ENCODE measurements around the gene VSNL1.

VSNL1 gene

DNA sequence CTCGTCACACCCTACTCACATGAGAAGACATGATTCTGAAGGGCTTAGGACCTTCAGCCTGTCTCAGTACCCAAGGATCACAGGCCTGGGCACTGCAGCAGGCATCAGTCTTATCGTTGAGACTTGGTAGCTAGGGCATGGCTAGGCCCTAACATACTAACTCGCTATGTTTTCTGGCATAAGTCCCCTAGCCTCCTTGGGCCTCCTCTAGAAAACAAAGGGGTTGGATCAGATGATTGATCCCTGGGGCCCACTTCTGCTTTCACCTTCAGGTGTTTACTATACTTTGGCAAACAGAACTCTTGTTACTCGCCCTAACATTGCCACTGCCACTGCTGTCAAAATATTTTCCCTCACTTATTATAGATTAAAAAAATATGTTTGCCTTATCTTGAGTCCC is 44.2 kb downstream of the VSNL1 start:
- DNase-seq, result no peak

GRCh38 chr2:17587469-17587868 is 47.0 kb downstream of the VSNL1 start:
- no peak for DNase-seq

DNA sequence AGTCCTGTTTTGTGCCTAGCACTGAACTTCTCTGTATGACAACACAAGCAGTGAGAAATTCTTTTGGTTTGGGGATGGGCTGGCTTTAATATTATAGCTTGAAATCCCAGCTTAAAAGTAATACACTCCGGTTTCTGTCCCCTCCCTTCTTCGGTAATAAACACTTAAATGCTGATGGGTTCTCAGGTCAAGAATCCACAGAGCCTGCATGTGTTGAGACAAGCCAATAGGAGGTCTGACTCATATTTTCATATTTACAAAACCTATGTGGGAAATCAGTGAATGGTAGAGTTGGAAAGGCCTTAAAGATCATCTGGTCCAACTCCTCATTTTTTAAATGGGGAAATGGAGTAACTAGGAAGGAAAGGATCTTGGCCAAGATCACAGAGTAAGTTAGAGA is 47.5 kb downstream of the VSNL1 start:
- no peak for DNase-seq

DNA sequence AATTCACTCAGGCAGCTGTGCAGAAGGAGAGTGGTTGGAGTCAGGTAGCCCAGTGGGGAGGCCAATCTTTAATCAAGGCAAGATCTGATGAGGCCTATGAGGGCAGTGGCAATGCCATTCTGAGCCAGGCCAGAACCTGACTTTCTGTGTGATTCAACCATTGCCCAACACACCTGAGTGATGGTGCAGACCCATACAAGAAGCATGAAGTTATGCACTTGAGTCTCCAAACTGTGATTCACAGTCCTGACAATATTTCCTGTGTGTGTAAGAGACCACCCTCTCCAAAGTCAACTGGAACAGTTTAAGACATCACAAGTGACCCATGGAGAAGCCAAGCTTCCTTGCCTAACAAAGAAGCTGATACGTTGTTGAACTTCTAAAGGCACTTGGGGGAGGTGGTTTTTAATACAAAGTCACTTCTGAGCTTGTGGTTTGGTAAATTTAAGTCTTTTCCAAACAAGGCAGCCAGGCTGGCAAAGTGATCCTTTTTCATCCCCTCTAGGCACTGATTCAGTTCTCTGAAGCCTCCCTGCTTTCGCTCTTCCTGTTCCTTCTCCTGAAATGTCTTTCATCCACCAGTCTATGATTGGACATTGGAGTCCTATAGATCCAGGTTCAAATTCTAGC is 49.0 kb downstream of the VSNL1 start:
- DNase-seq, result no peak

GRCh38 chr2:17590342-17590911 is 49.9 kb downstream of the VSNL1 start:
- no peak for DNase-seq

GRCh38 chr2:17591846-17592245 is 51.4 kb downstream of the VSNL1 start:
- DNase-seq, result no peak

DNA sequence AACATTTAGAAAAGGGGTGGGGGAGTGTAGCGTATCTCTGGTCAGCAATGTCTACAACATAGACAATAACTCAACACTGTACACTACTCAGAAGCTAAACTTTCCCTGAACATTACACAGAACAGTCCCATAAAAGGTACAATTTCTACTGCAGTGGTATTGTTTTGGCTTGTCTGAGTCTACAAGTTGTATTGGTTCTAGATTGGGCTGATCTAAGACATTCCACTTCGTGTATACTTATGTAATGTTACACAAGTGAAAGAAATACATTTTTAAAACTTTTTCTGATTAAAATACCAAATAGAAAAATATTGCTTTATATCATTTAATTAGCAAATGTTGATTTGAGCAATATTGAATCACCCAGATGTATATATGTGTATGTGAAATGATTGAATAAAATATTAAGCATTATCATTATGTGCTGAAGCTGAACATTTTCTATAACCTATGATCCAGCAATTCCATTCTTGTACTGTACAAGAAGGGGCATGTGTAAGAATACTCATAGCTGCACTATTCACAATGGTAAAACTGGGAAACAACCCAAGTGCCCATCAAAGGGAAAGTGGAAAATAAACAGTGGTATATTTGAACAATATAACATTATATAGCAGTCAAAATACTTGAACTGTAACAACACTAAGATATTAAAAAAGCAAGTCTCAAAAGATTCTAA is 52.4 kb downstream of the VSNL1 start:
- DNase-seq, result no peak

- no peak for DNase-seq
Measured at GRCh38 chr2:17593445-17593840, 52.9 kb downstream of the VSNL1 start.

GRCh38 chr2:17593841-17594491 is 53.5 kb downstream of the VSNL1 start:
- DNase-seq, result no peak

DNA sequence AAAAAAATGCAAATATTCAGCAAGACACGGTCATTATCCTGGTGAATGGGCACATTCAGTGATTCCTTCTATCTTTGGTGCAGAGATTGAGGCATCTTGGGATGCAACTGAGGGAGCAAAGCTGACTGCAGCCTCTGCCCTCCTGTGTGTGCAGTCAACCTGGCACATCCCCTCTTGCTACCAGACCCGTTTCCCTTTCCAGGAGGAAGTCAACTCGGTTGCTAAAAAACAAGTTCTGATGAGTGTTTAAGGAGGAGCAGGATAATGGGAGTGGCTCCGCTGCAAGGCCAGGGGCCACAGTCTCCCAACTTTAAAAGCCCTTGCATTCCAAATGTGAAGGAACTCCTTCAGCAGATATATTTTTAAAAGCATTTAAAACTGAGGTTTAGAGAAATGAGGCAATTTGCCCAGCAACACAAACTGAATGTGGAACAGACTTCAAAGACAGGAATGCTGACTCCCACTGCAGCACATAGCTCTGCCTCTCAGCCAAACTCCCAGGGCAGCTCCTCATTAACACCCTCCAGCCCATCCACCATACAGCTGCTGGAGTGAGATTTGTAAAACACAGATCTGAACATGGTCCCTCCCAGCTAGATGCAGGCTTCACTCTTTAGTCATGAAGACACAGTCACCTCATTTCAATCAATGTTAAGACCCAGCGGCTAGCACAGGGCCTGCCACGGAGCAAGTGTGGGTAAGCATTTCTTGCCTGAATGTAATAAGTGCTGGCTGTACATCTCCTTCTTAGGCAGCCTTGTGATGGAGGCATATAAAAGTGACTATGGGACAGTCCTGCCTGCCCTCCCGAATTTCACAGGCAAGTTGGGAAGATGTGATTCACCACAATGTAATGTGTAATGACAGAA is 54.3 kb downstream of the VSNL1 start:
- DNase-seq, result no peak

DNA sequence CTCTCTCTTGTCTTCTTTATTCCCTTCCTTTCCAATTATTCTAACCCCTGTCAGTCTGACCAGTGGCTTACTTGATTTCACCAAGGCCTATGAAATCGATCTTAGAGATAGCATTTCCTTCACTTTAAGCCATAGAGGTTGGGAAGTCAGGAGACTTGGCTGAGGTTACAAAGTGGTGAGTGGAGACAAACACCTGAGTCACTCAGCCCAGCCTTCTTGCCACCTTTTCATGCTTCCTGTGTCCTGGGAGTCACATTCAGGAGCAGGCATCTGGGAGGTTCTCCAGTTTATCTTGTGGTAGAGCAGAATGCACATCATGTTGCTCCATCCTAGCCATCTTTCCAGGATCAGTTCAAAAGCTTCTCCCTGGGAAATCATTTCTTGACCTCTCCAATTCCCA is 59.1 kb downstream of the VSNL1 start:
- no peak for DNase-seq

DNA sequence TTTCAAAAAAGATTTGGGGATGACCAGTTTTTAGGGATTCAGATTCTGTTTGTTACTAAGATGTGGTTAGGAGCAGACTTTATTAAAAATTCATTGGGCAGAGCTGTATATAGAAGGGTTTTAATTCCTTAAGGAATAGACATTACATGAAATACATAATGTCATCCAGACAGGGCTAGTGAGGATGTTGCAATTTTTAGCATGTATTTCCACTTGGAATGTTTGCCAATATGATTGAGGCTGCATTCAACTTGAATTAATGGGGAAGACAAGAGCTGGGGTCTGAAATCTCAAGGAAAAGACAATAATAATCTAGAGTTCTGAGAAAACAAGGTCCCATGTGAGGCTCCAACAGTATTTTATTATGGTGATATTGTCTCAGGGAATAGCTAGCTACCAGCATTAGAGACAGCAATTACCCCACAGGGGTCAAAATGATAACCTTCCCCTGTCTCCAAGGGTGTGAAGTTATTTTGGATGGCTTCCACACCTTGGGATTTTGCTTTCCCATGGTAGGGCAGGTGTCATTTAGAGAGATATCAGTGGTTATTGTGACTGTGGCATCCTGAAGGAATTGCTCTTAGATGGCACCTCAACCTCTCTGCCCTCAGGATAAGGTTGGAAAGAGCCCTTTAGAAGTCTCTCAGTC is 60.2 kb downstream of the VSNL1 start:
- DNase-seq, result no peak

DNA sequence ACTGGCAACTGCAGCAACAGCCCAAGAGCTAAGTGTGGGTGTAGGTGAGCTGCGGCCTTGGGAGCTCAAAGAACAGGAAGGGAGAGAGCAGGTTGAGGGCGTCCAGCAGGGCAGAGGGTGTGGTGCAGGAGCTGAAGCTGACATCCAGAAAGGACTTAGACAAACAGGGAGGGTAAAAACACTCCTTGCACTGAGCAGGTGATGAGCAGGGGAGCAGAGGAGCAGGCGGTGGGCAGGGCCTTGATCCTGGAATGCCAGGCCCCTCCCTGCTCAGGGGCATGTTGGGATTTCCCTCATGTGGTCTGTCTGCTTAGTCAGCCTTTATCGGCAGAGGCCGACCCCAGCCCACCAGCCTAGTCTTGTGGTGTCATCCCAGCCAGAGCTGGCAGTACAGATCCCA is 63.6 kb downstream of the VSNL1 start:
- DNase-seq, result no peak

DNA sequence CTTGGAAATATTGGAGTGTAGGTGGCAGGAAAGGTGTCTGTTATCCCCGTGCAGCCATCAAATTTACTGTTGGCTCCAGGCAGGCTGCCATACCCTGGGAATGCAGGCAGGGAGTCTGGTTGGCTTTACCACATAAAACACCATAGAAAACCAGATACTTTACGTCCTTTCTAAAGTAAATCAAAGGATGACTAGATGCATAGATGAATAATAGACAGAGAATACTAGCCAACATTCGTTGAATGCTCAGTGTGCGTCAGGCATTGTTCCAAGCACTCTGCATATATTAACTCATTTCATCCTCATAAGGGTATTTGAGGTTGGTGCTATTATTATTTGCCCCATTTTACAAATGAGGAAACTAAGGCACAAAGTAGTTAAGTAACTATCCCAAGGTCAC is 65.2 kb downstream of the VSNL1 start:
- DNase-seq, result no peak

GRCh38 chr2:17606851-17607250 is 66.4 kb downstream of the VSNL1 start:
- no peak for DNase-seq

GRCh38 chr2:17607379-17607778 is 66.9 kb downstream of the VSNL1 start:
- no peak for DNase-seq

- DNase-seq, result no peak
Measured at GRCh38 chr2:17608251-17608650, 67.8 kb downstream of the VSNL1 start.

DNA sequence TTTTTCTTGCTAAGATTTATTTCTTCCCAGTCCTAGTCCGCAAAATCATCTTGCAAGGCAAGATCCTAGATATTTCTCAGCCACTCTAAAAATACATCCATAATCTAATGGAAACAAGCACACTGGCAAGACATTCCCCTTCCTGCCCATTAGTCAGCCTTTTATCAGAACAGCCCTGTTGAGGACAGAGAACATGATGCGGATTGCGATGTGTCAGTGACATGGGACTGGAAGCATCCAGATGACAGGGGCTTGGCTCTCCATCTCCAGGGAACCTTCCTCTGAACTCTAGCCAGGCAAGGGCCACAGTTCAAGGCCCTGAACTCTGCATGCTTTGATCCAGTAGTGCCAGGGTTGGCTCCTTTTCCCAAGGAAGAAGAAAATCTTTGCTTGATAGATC is 70.0 kb downstream of the VSNL1 start:
- no peak for DNase-seq

DNA sequence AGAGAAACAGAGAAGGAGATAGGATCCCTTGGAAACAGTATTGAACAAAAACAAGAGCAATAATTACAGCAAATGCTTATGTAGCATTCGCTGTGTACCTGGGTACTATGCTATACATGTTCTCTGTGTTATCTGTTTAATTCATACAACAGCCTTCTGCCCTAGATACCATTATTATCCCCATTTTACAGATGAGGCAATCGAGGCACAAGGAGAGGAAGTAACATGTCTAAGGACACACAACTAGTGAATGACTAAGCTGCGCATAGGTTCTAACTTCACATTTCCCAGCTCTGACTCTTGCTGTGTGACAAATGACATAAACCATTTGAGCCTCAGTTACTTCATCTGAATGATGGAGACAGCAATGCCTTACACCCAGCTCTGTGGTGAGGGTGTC is 70.5 kb downstream of the VSNL1 start:
- no peak for DNase-seq

- no peak for DNase-seq
Measured at GRCh38 chr2:17614174-17614930, 73.9 kb downstream of the VSNL1 start.

- no peak for DNase-seq
Measured at GRCh38 chr2:17615147-17615546, 74.7 kb downstream of the VSNL1 start.
